Choroid plexus epithelial cell (primary cell): ENCODE measurements around the gene TMF1.

Source experiments
- DNase-seq: peaks from one replicate; pipeline ENCODE4 v3.0.0-alpha.2; 2010; ENCODE audit warnings: low read depth
- H3K4me3 ChIP-seq: 2 replicates; pipeline ENCODE4 v1.5.1; 2011; ENCODE audit warnings: low read depth, mild to moderate bottlenecking, control low read depth, low read length, moderate library complexity
- CTCF ChIP-seq: conservative IDR thresholded peaks from 2 replicates; pipeline ENCODE4 v1.5.1; 2011; ENCODE audit warnings: low read depth, mild to moderate bottlenecking, control low read depth, inconsistent platforms, low read length, moderate library complexity

TMF1 gene

GRCh38 chr3:69085168-69085832, 33.2 kb upstream of the TMF1 start:
- TF ChIP-seq CTCF, result no peak
- peak; percentile 26 for DNase-seq
- peak overlapping the region; percentile 85 for H3K4me3 ChIP-seq

- TF ChIP-seq CTCF, result no peak
- peak; percentile 97 for DNase-seq
- H3K4me3 ChIP-seq, result peak within 1 kb of the TSS; percentile 85
Observed at GRCh38 chr3:69084326-69085167, 32.4 kb upstream of the TMF1 start, which contains the start of gene ARL6IP5. Gene ARL6IP5, plus strand, starts transcription at chr3:69084937. Its CDS starts 111 bp downstream, at chr3:69085048.

GRCh38 chr3:69082805-69083204, 30.7 kb upstream of the TMF1 start:
- TF ChIP-seq CTCF, result no peak
- DNase-seq, result peak; percentile 96
- no peak overlapping the region for H3K4me3 ChIP-seq

- DNase-seq, result peak; percentile 25
- H3K4me3 ChIP-seq, result no peak overlapping the region
- TF ChIP-seq CTCF, result no peak
Observed at GRCh38 chr3:69082361-69082760, 30.2 kb upstream of the TMF1 start.

GRCh38 chr3:69081583-69082262, 29.6 kb upstream of the TMF1 start:
- no peak overlapping the region for H3K4me3 ChIP-seq
- TF ChIP-seq CTCF, result no peak
- DNase-seq, result peak; percentile 56

GRCh38 chr3:69080233-69080920, 28.2 kb upstream of the TMF1 start, which contains the start of gene UBA3:
Gene UBA3, minus strand, starts transcription at chr3:69080365. Its CDS starts 12 bp downstream, at chr3:69080353.
- peak within 1 kb of the TSS; percentile 73 for H3K4me3 ChIP-seq
- TF ChIP-seq CTCF, result no peak
- DNase-seq, result peak; percentile 88
